ENCODE results near the gene FBLIM1. TPM values are rescaled to one million over a fixed set of nuclear protein-coding genes. Genes with fewer than 3 reads are reported as not detected.
A peak's percentile ranks its signal among the peaks of the same experiment; 100 is the strongest.

Gene FBLIM1
- total and polyA plus RNA-seq, 9 donors: 39.0 to 160 (median 67.6) TPM

DNA sequence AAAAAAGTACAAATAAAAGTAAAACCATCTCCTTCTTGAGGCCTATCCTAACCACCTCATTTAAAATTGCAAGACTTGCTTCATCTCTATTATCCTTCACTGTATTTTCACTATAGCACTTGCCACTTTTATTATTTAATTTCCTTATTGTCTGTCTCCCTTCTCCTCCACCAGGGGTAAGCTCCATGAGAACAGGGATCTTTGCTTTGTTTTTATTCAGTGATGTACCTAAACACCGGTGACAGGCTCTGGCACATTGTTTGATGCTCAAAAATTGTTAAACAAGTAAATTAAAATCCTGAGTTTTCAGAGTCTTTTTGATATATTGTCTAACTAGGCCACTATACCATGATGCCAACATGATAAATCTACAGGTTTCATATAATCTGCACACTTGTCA, 71.7 kb downstream of the FBLIM1 start:
- WGBS, 3 donors: 70 to 81% (median 77%) methylated on average over 1 of the region's 1 CpG
- Histone ChIP-seq H3K4me1 (ENCODE audit: insufficient read depth) (peaks cover 6% of the 10 kb centered on the region), H3K4me3 (no peak overlapping the region), H3K27me3 (no peaks in the 10 kb centered on the region), H3K36me3 (no peaks in the 10 kb centered on the region), H3K9me3 (no peaks in the 10 kb centered on the region), H3K27ac (peak overlapping the region in 1 of 2 donors; percentile 99)
- intact Hi-C loops (cut with DNase I): no loop called here
- TF ChIP-seq POLR2A (IDR thresholded peaks at IDR 0.05): no peak
- TF ChIP-seq EP300 (IDR thresholded peaks at IDR 0.05): no peak
- TF ChIP-seq CTCF (IDR thresholded peaks at IDR 0.05): no peak
- no peak for DNase-seq

GRCh38 chr1:15833069-15833679, 74.6 kb downstream of the FBLIM1 start:
- Histone ChIP-seq H3K4me1 (ENCODE audit: insufficient read depth) (peaks cover 3% of the 10 kb centered on the region), H3K9me3 (no peaks in the 10 kb centered on the region), H3K27me3 (no peaks in the 10 kb centered on the region), H3K27ac (peak overlapping the region in 1 of 2 donors; percentile 99), H3K36me3 (no peaks in the 10 kb centered on the region), H3K4me3 (peak overlapping the region; percentile 53)
- no peak for TF ChIP-seq EP300 (IDR thresholded peaks at IDR 0.05)
- TF ChIP-seq POLR2A (IDR thresholded peaks at IDR 0.05): no peak
- TF ChIP-seq CTCF (IDR thresholded peaks at IDR 0.05): no peak
- WGBS, 3 donors: 10 to 28% (median 13%) methylated on average over 24 of the region's 24 CpGs
- DNase-seq: peak; percentile 66 to 76 (median 74)
- intact Hi-C loops (cut with DNase I): no loop called here

DNA sequence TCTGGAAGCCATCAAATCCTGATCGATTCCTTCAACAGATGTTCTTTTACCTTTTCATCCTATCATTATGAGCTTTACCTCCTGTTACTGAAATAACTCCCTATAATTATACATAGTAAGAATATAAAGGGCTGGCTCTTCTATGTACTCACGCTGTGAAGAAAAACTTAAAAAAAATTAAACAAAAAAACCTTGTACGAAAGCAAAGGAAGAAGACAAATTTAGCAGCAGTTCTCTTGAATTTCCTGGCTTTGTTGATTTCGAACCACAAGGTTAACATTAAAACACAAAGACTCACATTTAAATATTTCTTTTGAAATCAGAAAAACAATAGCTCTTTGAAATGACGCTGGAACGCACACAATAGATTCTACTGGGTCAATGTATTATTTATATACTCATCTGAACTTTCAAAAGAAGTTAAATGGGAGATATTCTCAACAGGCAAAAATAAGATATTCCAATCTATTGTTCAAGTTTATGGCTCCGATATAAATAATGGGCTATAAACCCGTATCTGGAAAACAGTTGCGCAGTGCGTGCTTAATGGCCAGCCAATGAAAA, 75.3 kb downstream of the FBLIM1 start:
- WGBS, 3 donors: 0 to 1% (median 0%) methylated on average over 10 of the region's 10 CpGs

More for the DNA sequence above, 75.3 kb downstream of the FBLIM1 start:
- Histone ChIP-seq H3K4me1 (ENCODE audit: insufficient read depth) (peaks cover 3% of the 10 kb centered on the region), H3K9me3 (no peaks in the 10 kb centered on the region), H3K27ac (peak overlapping the region; percentile 99 to 100), H3K36me3 (no peaks in the 10 kb centered on the region), H3K4me3 (peak overlapping the region; percentile 53), H3K27me3 (no peaks in the 10 kb centered on the region)
- intact Hi-C loops (cut with DNase I): loop anchor here in 1 of 4 donors (2.0 kb wide), 1 partner anchor 15 kb away; no protein-coding TSS in a partner anchor
- no peak for DNase-seq
- TF ChIP-seq CTCF (IDR thresholded peaks at IDR 0.05) (no peak), POLR2A (IDR thresholded peaks at IDR 0.05) (no peak), EP300 (IDR thresholded peaks at IDR 0.05) (no peak)
